Breast epithelium (tissue), 3 donors: ENCODE measurements around the gene BBS7.

ENCODE experiments used
- POLR2A ChIP-seq: fragments of 450-650 bp; IDR thresholded peaks from one replicate; pipeline ENCODE4 v1.6.1; 2016; ENCODE audit warnings: antibody characterized with exemption, mild to moderate bottlenecking, moderate library complexity
- POLR2AphosphoS5 ChIP-seq, 3 donors: sonication (generic); formaldehyde crosslinking; IDR thresholded peaks; one replicate each; pipeline ENCODE4 v1.6.1; 2017; ENCODE audit warnings: antibody characterized with exemption in 3 of 3
- TF ChIP-seq, protein P1 (sequence below), 3 donors: fragments of 450-650 bp; IDR thresholded peaks; one replicate each; pipeline ENCODE4 v1.5.1; 2016 to 2017; ENCODE audit warnings: antibody characterized with exemption in 3 of 3, mild to moderate bottlenecking in 3 of 3, moderate library complexity in 3 of 3

DNA sequence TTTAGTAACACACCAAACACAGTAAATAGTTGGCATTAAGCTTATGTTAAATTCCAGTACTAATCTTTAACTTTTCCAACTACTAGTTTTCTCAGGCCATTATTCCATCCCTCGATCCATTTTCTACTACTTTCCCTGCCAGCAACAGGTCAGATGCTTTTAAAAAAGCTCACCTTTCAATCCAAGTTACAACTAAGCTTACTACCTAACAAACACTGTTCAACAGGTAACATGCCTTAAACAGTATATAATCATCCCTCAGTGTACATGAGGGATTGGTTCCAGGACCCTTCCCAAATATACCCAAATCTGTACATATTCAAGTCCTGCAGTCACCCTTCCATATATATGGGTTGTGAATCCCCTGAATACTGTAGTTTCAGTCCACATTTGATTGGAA lies 52.1 kb downstream of the BBS7 start:
- TF ChIP-seq POLR2A (no peak), POLR2AphosphoS5 (IDR thresholded peaks at IDR 0.05) (no peak)
- TF ChIP-seq, protein P1, sequence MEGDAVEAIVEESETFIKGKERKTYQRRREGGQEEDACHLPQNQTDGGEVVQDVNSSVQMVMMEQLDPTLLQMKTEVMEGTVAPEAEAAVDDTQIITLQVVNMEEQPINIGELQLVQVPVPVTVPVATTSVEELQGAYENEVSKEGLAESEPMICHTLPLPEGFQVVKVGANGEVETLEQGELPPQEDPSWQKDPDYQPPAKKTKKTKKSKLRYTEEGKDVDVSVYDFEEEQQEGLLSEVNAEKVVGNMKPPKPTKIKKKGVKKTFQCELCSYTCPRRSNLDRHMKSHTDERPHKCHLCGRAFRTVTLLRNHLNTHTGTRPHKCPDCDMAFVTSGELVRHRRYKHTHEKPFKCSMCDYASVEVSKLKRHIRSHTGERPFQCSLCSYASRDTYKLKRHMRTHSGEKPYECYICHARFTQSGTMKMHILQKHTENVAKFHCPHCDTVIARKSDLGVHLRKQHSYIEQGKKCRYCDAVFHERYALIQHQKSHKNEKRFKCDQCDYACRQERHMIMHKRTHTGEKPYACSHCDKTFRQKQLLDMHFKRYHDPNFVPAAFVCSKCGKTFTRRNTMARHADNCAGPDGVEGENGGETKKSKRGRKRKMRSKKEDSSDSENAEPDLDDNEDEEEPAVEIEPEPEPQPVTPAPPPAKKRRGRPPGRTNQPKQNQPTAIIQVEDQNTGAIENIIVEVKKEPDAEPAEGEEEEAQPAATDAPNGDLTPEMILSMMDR (IDR thresholded peaks at IDR 0.05), result no peak
